Measurements from ENCODE around the gene TNS3.

DNA sequence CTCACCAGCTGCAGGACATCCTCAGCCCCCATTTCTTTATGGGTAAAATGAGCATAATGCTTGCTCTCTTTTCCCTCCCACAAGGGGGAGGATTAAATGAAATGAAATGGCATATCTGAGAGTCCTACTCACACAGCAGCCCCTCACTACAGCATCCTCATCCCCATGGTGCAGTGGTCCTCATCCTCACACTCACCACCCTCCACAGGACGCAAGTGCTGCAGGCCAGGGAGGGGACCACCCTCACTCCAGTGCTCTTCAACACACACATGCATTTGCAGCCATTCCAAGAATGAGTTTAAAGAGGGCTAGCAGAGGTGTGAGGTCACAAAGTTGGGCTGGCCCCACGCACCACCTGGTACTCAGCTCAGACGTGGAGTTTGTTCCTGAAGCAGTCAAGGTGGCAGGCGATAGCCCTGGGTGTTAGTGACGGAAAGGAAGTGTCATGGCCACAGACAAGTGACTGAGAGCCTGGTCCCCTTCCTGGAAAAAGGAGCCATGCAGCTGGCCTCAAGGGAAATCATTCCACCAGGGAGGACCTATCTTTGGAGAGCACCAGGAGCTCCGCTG is 234.0 kb downstream of the TNS3 start:
- TF ChIP-seq, protein P1, sequence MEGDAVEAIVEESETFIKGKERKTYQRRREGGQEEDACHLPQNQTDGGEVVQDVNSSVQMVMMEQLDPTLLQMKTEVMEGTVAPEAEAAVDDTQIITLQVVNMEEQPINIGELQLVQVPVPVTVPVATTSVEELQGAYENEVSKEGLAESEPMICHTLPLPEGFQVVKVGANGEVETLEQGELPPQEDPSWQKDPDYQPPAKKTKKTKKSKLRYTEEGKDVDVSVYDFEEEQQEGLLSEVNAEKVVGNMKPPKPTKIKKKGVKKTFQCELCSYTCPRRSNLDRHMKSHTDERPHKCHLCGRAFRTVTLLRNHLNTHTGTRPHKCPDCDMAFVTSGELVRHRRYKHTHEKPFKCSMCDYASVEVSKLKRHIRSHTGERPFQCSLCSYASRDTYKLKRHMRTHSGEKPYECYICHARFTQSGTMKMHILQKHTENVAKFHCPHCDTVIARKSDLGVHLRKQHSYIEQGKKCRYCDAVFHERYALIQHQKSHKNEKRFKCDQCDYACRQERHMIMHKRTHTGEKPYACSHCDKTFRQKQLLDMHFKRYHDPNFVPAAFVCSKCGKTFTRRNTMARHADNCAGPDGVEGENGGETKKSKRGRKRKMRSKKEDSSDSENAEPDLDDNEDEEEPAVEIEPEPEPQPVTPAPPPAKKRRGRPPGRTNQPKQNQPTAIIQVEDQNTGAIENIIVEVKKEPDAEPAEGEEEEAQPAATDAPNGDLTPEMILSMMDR (IDR thresholded peaks at IDR 0.05; ENCODE audit: low read depth, low read length) = no peak
- TF ChIP-seq POLR2A (IDR thresholded peaks at IDR 0.05; ENCODE audit: extremely low read depth, insufficient read length) (no peak), MYC (IDR thresholded peaks at IDR 0.05; ENCODE audit: low read depth, low read length) (no peak)
